Left lung (tissue), 10 donors: ENCODE measurements around the gene TENM3. TPM values are rescaled to one million over a fixed set of nuclear protein-coding genes. Genes with fewer than 3 reads are reported as not detected.

Experiments used
- ATAC-seq: fragments of 200-7000 bp; cut with Tn5 transposase; one replicate; pipeline ENCODE4 v1.9.1; 2020; ENCODE audit warnings: moderate library complexity
- DNase-seq, 4 donors: peaks; one replicate each; pipeline ENCODE4 v3.0.0-alpha.2; 2013 to 2020
- H3K27ac ChIP-seq, 2 donors: fragments of 200-600 bp; sonication (generic) in 1 of 2; one replicate each; pipeline versions ENCODE4 v1.5.0 to v1.8.0; 2020 to 2021
- H3K27me3 ChIP-seq, 2 donors: fragments of 200-600 bp; sonication (generic) in 1 of 2; one replicate each; pipeline versions ENCODE4 v1.5.0 to v1.8.0; 2020 to 2021
- H3K36me3 ChIP-seq, 2 donors: fragments of 200-600 bp; sonication (generic) in 1 of 2; one replicate each; pipeline versions ENCODE4 v1.5.0 to v1.8.0; 2020 to 2021
- H3K4me1 ChIP-seq, 2 donors: fragments of 200-600 bp; one replicate each; pipeline ENCODE4 v1.8.0; 2021
- H3K4me3 ChIP-seq, 2 donors: fragments of 200-600 bp; sonication (generic) in 1 of 2; one replicate each; pipeline versions ENCODE4 v1.5.0 to v1.8.0; 2020 to 2021; ENCODE audit warnings: mild to moderate bottlenecking in 1 of 2
- H3K9me3 ChIP-seq, 2 donors: fragments of 200-600 bp; sonication (generic) in 1 of 2; one replicate each; pipeline versions ENCODE4 v1.5.0 to v1.8.0; 2020 to 2021
- intact Hi-C, 2 donors: fragments of 100-400 bp; cut with DNase I; formaldehyde crosslinking; loops; one replicate each; pipeline versions ENCODE4 v1.11.2 to v1.14.2; 2022
- polyA plus RNA-seq, 6 donors: library from polyadenylated mRNA; unstranded; fragments of 120-200 nt; gene quantifications; one replicate each; pipeline ENCODE4 v1.2.1, GENCODE V29; 2013; ENCODE audit not compliant: insufficient read length in 6 of 6
- total RNA-seq, 2 donors: library from RNA; stranded (reverse); fragmentation: NEBNext Ultra II Directional; extraction: Animal tissue kit (Norgen Biotek cat#: 25700); gene quantifications; one replicate each; pipeline ENCODE4 v1.2.1, GENCODE V29; 2021
- TF ChIP-seq, protein P1 (sequence below), 2 donors: fragments of 200-600 bp; sonication (generic) in 1 of 2; IDR thresholded peaks; one replicate each; pipeline versions ENCODE4 v1.5.0 to v1.8.0; 2021; ENCODE audit warnings: antibody characterized with exemption in 2 of 2
- donor health status: DM: no; HTN: yes; CAD: no.
- donor health status: DM: no; HTN: no; CAD: no.

Gene TENM3
- total and polyA plus RNA-seq, 8 donors, result 2.2 to 5.6 (median 3.1) TPM

DNA sequence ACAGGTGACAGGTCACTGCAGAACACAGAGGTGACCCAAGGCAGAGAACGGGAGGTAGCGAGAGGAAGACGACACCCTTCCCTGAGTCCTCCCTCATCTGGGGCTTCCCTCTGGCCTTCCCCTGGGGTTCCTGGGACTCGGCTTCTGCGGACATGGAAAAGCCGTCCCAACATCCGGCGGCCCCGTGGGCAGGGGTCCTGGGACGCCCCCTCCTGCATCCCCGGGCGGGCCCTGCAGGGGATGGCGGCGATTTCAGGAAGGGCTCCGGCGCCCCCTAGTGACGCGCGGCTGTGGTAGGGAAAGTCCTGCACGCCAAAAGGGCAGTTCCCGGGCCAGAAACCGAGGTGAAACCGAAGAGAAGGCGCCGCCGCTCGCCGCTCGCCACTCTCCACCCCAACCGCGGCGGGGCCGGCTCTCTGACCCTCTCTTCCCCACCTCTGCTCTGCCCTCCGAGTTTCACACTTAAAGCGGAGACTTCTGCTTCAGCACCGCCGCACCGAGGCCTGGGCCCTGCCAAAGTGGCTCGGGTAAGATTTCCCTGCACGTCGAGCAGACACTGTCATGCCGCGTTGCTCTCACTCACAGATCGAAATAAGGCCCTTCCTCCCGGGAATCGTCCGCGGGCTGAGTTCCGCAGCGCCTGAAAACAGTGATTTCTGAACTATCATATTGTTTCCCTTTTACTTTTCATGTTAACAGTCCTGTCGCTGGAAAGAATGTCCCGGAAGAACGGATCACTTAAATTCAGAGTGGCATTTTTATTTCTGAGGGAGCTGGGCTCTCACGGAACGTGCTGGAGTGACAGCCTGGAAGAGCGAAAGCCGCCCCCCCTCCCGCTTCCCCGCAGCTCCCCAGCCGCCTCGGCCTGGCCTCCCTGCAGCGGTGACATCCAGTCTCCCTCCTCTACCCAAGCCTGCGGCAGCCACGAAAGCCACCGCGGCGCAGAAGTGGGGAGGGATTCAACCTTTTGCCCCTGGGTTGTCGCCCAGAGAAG lies 563.4 kb downstream of the TENM3 start:
- Histone ChIP-seq H3K27me3 (peaks cover 0 to 41% of the 10 kb centered on the region in 2 donors), H3K4me3 (peak overlapping the region; percentile 21 to 39), H3K9me3 (no peaks in the 10 kb centered on the region), H3K4me1 (peaks cover 0 to 14% of the 10 kb centered on the region in 2 donors), H3K27ac (no peak overlapping the region), H3K36me3 (no peaks in the 10 kb centered on the region)
- DNase-seq (peak; percentile 74 to 90 (median 81)), ATAC-seq (peak; percentile 97)
- TF ChIP-seq, protein P1, sequence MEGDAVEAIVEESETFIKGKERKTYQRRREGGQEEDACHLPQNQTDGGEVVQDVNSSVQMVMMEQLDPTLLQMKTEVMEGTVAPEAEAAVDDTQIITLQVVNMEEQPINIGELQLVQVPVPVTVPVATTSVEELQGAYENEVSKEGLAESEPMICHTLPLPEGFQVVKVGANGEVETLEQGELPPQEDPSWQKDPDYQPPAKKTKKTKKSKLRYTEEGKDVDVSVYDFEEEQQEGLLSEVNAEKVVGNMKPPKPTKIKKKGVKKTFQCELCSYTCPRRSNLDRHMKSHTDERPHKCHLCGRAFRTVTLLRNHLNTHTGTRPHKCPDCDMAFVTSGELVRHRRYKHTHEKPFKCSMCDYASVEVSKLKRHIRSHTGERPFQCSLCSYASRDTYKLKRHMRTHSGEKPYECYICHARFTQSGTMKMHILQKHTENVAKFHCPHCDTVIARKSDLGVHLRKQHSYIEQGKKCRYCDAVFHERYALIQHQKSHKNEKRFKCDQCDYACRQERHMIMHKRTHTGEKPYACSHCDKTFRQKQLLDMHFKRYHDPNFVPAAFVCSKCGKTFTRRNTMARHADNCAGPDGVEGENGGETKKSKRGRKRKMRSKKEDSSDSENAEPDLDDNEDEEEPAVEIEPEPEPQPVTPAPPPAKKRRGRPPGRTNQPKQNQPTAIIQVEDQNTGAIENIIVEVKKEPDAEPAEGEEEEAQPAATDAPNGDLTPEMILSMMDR (IDR thresholded peaks at IDR 0.05), result peak; percentile 75 to 85
- intact Hi-C loops, result no loop called here

DNA sequence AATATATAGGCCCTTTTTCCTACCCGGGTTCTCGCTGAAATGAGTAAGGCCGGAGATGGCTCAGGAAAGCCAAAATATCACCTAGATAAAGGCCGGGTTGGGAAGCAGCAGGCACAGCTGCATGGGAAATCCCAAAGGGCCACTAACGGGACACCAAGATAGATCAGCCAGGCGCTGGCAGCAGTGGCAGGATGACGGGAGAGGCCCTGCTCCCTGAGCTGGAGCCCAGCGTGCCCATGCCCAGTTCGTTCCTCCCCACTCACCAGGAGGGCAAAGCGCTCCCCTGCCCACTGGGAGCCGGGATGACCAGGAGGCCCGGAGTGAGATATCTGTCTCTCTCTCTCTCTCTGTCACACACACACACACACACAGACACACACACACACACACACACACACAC lies 564.1 kb downstream of the TENM3 start:
- intact Hi-C loops, result no loop called here
- TF ChIP-seq, protein P1 (IDR thresholded peaks at IDR 0.05), result no peak
- H3K36me3 ChIP-seq, result no peaks in the 10 kb centered on the region
- peaks cover 0 to 4% of the 10 kb centered on the region in 2 donors for H3K9me3 ChIP-seq
- H3K27ac ChIP-seq, result no peak overlapping the region
- DNase-seq, result no peak
- ATAC-seq, result no peak
- H3K4me1 ChIP-seq, result peaks cover 0 to 14% of the 10 kb centered on the region in 2 donors
- peaks cover 0 to 41% of the 10 kb centered on the region in 2 donors for H3K27me3 ChIP-seq
- H3K4me3 ChIP-seq, result no peak overlapping the region

- no peak overlapping the region for H3K27ac ChIP-seq
- no peak overlapping the region for H3K4me3 ChIP-seq
- no peak for DNase-seq
- no peaks in the 10 kb centered on the region for H3K36me3 ChIP-seq
- H3K9me3 ChIP-seq, result peaks cover 0 to 4% of the 10 kb centered on the region in 2 donors
- ATAC-seq, result no peak
- intact Hi-C loops, result no loop called here
- peaks cover 0 to 14% of the 10 kb centered on the region in 2 donors for H3K4me1 ChIP-seq
- H3K27me3 ChIP-seq, result peaks cover 0 to 41% of the 10 kb centered on the region in 2 donors
- TF ChIP-seq, protein P1 (IDR thresholded peaks at IDR 0.05), result no peak
These were observed 564.8 kb downstream of the TENM3 start for GRCh38 chr4:182807767-182808548.

DNA sequence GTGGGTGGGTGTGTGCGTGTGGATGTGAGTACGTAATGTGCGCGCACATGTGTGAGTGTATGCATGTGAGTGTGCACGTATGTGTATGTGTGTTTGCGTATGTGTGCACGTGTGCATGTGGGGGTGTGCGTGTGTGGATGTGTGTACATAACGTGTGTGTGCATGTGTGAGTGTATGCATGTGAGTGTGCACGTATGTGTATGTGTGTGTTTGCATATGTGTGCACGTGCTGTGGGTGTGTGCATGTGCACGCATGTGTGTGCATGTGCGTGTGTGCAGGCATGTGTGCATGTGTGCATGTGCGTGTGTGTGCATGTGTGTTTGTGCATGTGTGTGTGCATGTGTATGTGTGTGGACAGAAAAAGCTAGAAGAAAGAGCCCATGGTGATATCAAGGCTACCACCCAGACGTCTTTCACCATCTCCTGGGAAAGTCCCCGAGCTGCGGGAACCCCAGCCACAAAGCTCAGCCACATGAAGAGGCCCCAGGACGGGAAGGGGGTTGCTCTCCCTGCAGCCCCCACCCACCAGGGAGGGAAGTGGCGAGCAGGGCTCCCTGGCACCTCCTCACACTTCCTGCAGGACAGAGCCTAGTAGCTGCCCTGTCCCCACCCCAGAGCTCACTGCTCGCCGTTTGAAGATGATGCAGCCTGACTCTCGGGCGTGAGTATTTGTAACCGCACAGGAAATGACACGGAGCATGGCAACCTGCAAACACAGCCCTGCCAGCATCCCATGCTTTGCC lies 565.6 kb downstream of the TENM3 start:
- no peak overlapping the region for H3K27ac ChIP-seq
- H3K4me3 ChIP-seq, result no peak overlapping the region
- TF ChIP-seq, protein P1 (IDR thresholded peaks at IDR 0.05), result no peak
- no peak for DNase-seq
- H3K9me3 ChIP-seq, result peaks cover 0 to 4% of the 10 kb centered on the region in 2 donors
- peaks cover 0 to 41% of the 10 kb centered on the region in 2 donors for H3K27me3 ChIP-seq
- intact Hi-C loops, result no loop called here
- ATAC-seq, result no peak
- H3K36me3 ChIP-seq, result no peaks in the 10 kb centered on the region
- peaks cover 0 to 14% of the 10 kb centered on the region in 2 donors for H3K4me1 ChIP-seq
